CD4-positive, alpha-beta T cell treated with Interleukin-15 for 1 hour (primary cell): Measurements from ENCODE around the gene DPYD.

Experiments
- DNase-seq: peaks from one replicate; pipeline ENCODE4 v3.0.0-alpha.2; 2020

The DPYD gene

GRCh38 chr1:97781762-97782337 lies 139.0 kb downstream of the DPYD start:
- DNase-seq = no peak

- no peak for DNase-seq
These were observed 139.9 kb downstream of the DPYD start for GRCh38 chr1:97780884-97781283.

GRCh38 chr1:97778718-97779117 lies 142.1 kb downstream of the DPYD start:
- DNase-seq = no peak

- DNase-seq = no peak
These were observed 150.5 kb downstream of the DPYD start for GRCh38 chr1:97770376-97770775.

GRCh38 chr1:97767381-97767780 lies 153.5 kb downstream of the DPYD start:
- DNase-seq = no peak

GRCh38 chr1:97764991-97765390 lies 155.8 kb downstream of the DPYD start:
- DNase-seq = no peak

GRCh38 chr1:97761637-97762036 lies 159.2 kb downstream of the DPYD start:
- DNase-seq = no peak

GRCh38 chr1:97759078-97759477 lies 161.8 kb downstream of the DPYD start:
- no peak for DNase-seq

GRCh38 chr1:97758541-97759057 lies 162.2 kb downstream of the DPYD start:
- no peak for DNase-seq

- no peak for DNase-seq
These were observed 174.9 kb downstream of the DPYD start for GRCh38 chr1:97745912-97746311.

- no peak for DNase-seq
These were observed 175.9 kb downstream of the DPYD start for GRCh38 chr1:97744977-97745376.

GRCh38 chr1:97743129-97743528 lies 177.7 kb downstream of the DPYD start:
- no peak for DNase-seq

GRCh38 chr1:97740891-97741290 lies 179.9 kb downstream of the DPYD start:
- DNase-seq = no peak

- DNase-seq = no peak
These were observed 181.2 kb downstream of the DPYD start for GRCh38 chr1:97739596-97740103.

GRCh38 chr1:97738270-97738669 lies 182.6 kb downstream of the DPYD start:
- DNase-seq = no peak

- DNase-seq = no peak
These were observed 190.6 kb downstream of the DPYD start for GRCh38 chr1:97730271-97730670.

GRCh38 chr1:97728436-97728835 lies 192.4 kb downstream of the DPYD start:
- DNase-seq = no peak

- no peak for DNase-seq
These were observed 193.8 kb downstream of the DPYD start for GRCh38 chr1:97727029-97727428.

GRCh38 chr1:97726386-97726785 lies 194.4 kb downstream of the DPYD start:
- no peak for DNase-seq

GRCh38 chr1:97721221-97721620 lies 199.6 kb downstream of the DPYD start:
- no peak for DNase-seq

GRCh38 chr1:97712980-97713379 lies 207.9 kb downstream of the DPYD start:
- no peak for DNase-seq

GRCh38 chr1:97711858-97712257 lies 209.0 kb downstream of the DPYD start:
- DNase-seq = no peak

- DNase-seq = no peak
These were observed 227.2 kb downstream of the DPYD start for GRCh38 chr1:97693601-97694000.

GRCh38 chr1:97691325-97691724 lies 229.5 kb downstream of the DPYD start:
- DNase-seq = no peak

GRCh38 chr1:97685360-97685759 lies 235.5 kb downstream of the DPYD start:
- no peak for DNase-seq
